Liver (tissue), 9 donors: Measurements from ENCODE around the gene DNAH10. TPM values are rescaled to one million over a fixed set of nuclear protein-coding genes. Genes with fewer than 3 reads are reported as not detected.

ENCODE experiments used
- DNase-seq: peaks from one replicate; pipeline ENCODE4 v3.0.0-alpha.2; 2017; ENCODE audit warnings: low spot score
- H3K27ac ChIP-seq, 2 donors: one replicate each; pipeline ENCODE4 v1.7.0; 2013; ENCODE audit warnings: inconsistent platforms in 2 of 2, low read length in 2 of 2, control low read depth in 1 of 2, low read depth in 1 of 2, mild to moderate bottlenecking in 1 of 2
- H3K27me3 ChIP-seq, 4 donors: one replicate each; pipeline versions ENCODE4 v1.6.1 to v1.7.0; 2013; ENCODE audit warnings: low read length in 3 of 4, inconsistent platforms in 1 of 4, mild to moderate bottlenecking in 1 of 4, moderate library complexity in 1 of 4; ENCODE audit not compliant: control insufficient read depth in 4 of 4, insufficient read depth in 4 of 4
- H3K36me3 ChIP-seq, 4 donors: one replicate each; pipeline versions ENCODE4 v1.6.1 to v1.7.0; 2013; ENCODE audit warnings: low read length in 3 of 4, mild to moderate bottlenecking in 3 of 4, low read depth in 1 of 4, moderate library complexity in 1 of 4; ENCODE audit not compliant: control insufficient read depth in 4 of 4, insufficient read depth in 3 of 4
- H3K4me1 ChIP-seq, 4 donors: one replicate each; pipeline versions ENCODE4 v1.6.1 to v1.7.0; 2013; ENCODE audit warnings: low read length in 3 of 4, mild to moderate bottlenecking in 3 of 4, moderate library complexity in 1 of 4; ENCODE audit not compliant: control insufficient read depth in 4 of 4, insufficient read depth in 4 of 4
- H3K4me3 ChIP-seq, 3 donors: one replicate each; pipeline versions ENCODE4 v1.6.1 to v1.7.0; 2013; ENCODE audit warnings: low read length in 3 of 3, control low read depth in 1 of 3, low read depth in 1 of 3, mild to moderate bottlenecking in 1 of 3
- H3K9ac ChIP-seq, 2 donors: one replicate each; pipeline ENCODE4 v1.7.0; 2013; ENCODE audit warnings: low read length in 2 of 2, mild to moderate bottlenecking in 2 of 2, moderate library complexity in 2 of 2, control low read depth in 1 of 2, low read depth in 1 of 2
- H3K9me3 ChIP-seq, 4 donors: one replicate each; pipeline versions ENCODE4 v1.6.1 to v1.7.0; 2013; ENCODE audit warnings: low read length in 3 of 4; ENCODE audit not compliant: control insufficient read depth in 4 of 4
- EGR1 ChIP-seq, 2 donors: IDR thresholded peaks; 2 replicates each; pipeline ENCODE4 v1.6.1; 2016 to 2018; ENCODE audit warnings: antibody characterized with exemption in 2 of 2, low read depth in 2 of 2
- FOXA1 ChIP-seq: IDR thresholded peaks from 2 replicates; pipeline ENCODE4 v1.6.1; 2016; ENCODE audit warnings: antibody characterized with exemption
- FOXA2 ChIP-seq: IDR thresholded peaks from 2 replicates; pipeline ENCODE4 v1.6.1; 2016; ENCODE audit warnings: antibody characterized with exemption
- GABPA ChIP-seq, 2 donors: IDR thresholded peaks in 1 of 2; conservative IDR thresholded peaks in 1 of 2; 2 replicates each; pipeline ENCODE4 v1.6.1; 2016; ENCODE audit warnings: antibody characterized with exemption in 2 of 2, mild to moderate bottlenecking in 1 of 2, moderate library complexity in 1 of 2
- HNF4G ChIP-seq: IDR thresholded peaks from 2 replicates; pipeline ENCODE4 v1.6.1; 2016; ENCODE audit warnings: antibody characterized with exemption
- JUND ChIP-seq, 2 donors: IDR thresholded peaks; 2 replicates each; pipeline ENCODE4 v1.6.1; 2016; ENCODE audit warnings: antibody characterized with exemption in 2 of 2
- NR2F2 ChIP-seq: IDR thresholded peaks from 2 replicates; pipeline ENCODE4 v1.6.1; 2016; ENCODE audit warnings: antibody characterized with exemption
- RAD21 ChIP-seq, 2 donors: IDR thresholded peaks; 2 replicates each; pipeline ENCODE4 v1.6.1; 2016; ENCODE audit warnings: antibody characterized with exemption in 2 of 2, mild to moderate bottlenecking in 2 of 2
- RXRA ChIP-seq, 2 donors: IDR thresholded peaks; 2 replicates each; pipeline ENCODE4 v1.6.1; 2017 to 2018; ENCODE audit warnings: antibody characterized with exemption in 2 of 2, mild to moderate bottlenecking in 1 of 2
- SP1 ChIP-seq: IDR thresholded peaks from 2 replicates; pipeline ENCODE4 v1.6.1; 2018; ENCODE audit warnings: antibody characterized with exemption, mild to moderate bottlenecking
- TAF1 ChIP-seq: conservative IDR thresholded peaks from 2 replicates; pipeline ENCODE4 v1.6.1; 2016; ENCODE audit warnings: antibody characterized with exemption, mild to moderate bottlenecking
- YY1 ChIP-seq: IDR thresholded peaks from 2 replicates; pipeline ENCODE4 v1.6.1; 2016; ENCODE audit warnings: antibody characterized with exemption, mild to moderate bottlenecking
- WGBS: extraction: QIAGEN DNeasy Blood & Tissue Kit; methylation state at CpG from one replicate; pipeline ENCODE4 v1.1.7; 2013; 5-methylcytosine and 5-hydroxymethylcytosine counted together
- polyA plus RNA-seq, 2 donors: library from polyadenylated mRNA; stranded (reverse) in 1 of 2; unstranded in 1 of 2; fragments of 200-250 nt in 1 of 2; fragments of >200 nt in 1 of 2; fragmentation: Nextera tagmentation in 1 of 2; extraction: Ambion mirVana in 1 of 2; gene quantifications; one replicate each; pipeline versions ENCODE4 v1.2.1 to v1.2.3, GENCODE V29; 2013 to 2015
- total RNA-seq, 2 donors: library from RNA; depleted of rRNA; stranded (reverse); fragments of >200 nt; gene quantifications; one replicate each; pipeline ENCODE4 v1.2.3, GENCODE V29; 2014
- TF ChIP-seq, protein P1 (sequence below): IDR thresholded peaks from 2 replicates; pipeline ENCODE4 v1.6.1; 2016; ENCODE audit warnings: antibody characterized with exemption
- TF ChIP-seq, protein P2 (sequence below): fragments of 150-350 bp; IDR thresholded peaks from 2 replicates; pipeline ENCODE4 v1.5.1; 2017; ENCODE audit warnings: improper control_type of control experiment, low read depth, low read length; ENCODE audit not compliant: missing input control
- TF ChIP-seq, protein P3 (sequence below): IDR thresholded peaks from 2 replicates; pipeline ENCODE4 v1.6.1; 2016; ENCODE audit warnings: antibody characterized with exemption
- TF ChIP-seq, protein P4 (sequence below): IDR thresholded peaks from 2 replicates; pipeline ENCODE4 v1.6.1; 2016; ENCODE audit warnings: antibody characterized with exemption
- TF ChIP-seq, protein P5 (sequence below): IDR thresholded peaks from 2 replicates; pipeline ENCODE4 v1.6.1; 2016; ENCODE audit warnings: antibody characterized with exemption, mild to moderate bottlenecking
- donor health status: healthy.
- donor health status: healthy.
- donor health status: healthy.
- donor health status: healthy.
- donor health status: healthy.

DNAH10 gene
- total and polyA plus RNA-seq, 4 donors: 0.05 to 0.47 (median 0.07) TPM

DNA sequence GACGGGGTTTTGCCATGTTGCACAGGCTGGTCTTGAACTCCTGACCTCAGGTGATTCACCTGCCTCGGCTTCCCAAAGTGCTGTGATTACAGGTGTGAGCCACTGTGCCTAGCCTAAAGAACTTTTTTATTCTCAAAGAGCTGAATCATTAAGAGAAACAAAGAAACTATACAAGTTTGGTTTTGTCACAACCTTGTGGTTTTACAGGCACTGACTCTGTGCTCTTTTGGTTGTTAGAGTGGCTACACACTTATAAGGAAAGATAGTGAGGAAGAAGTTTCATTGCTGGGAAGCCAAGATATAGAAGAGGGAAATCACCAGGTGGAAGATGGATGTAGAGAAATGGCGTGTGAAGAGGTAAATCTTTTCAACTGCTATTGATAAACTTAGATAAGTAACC is 10.1 kb upstream of the DNAH10 start:
- Histone ChIP-seq H3K4me3 (no peak overlapping the region), H3K9me3 (no peaks in the 10 kb centered on the region), H3K27me3 (no peaks in the 10 kb centered on the region), H3K36me3 (peaks cover 9 to 55% (median 24%) of the 10 kb centered on the region in 4 donors), H3K9ac (no peak overlapping the region), H3K27ac (no peak overlapping the region), H3K4me1 (no peaks in the 10 kb centered on the region)
- TF ChIP-seq JUND (IDR thresholded peaks at IDR 0.05) (no peak), TAF1 (no peak), RAD21 (IDR thresholded peaks at IDR 0.05) (no peak), SP1 (no peak), FOXA1 (no peak), GABPA (IDR thresholded peaks at IDR 0.05 in 1 of 2, conservative IDR thresholded peaks at IDR 0.05 in 1 of 2) (no peak), RXRA (IDR thresholded peaks at IDR 0.05) (no peak), YY1 (no peak), FOXA2 (no peak), EGR1 (IDR thresholded peaks at IDR 0.05; ENCODE audit: low read depth in 2 of 2) (no peak), HNF4G (no peak), NR2F2 (no peak)
- TF ChIP-seq, protein P1, sequence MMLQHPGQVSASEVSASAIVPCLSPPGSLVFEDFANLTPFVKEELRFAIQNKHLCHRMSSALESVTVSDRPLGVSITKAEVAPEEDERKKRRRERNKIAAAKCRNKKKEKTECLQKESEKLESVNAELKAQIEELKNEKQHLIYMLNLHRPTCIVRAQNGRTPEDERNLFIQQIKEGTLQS: no peak
- TF ChIP-seq, protein P2, sequence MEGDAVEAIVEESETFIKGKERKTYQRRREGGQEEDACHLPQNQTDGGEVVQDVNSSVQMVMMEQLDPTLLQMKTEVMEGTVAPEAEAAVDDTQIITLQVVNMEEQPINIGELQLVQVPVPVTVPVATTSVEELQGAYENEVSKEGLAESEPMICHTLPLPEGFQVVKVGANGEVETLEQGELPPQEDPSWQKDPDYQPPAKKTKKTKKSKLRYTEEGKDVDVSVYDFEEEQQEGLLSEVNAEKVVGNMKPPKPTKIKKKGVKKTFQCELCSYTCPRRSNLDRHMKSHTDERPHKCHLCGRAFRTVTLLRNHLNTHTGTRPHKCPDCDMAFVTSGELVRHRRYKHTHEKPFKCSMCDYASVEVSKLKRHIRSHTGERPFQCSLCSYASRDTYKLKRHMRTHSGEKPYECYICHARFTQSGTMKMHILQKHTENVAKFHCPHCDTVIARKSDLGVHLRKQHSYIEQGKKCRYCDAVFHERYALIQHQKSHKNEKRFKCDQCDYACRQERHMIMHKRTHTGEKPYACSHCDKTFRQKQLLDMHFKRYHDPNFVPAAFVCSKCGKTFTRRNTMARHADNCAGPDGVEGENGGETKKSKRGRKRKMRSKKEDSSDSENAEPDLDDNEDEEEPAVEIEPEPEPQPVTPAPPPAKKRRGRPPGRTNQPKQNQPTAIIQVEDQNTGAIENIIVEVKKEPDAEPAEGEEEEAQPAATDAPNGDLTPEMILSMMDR: no peak
- TF ChIP-seq, protein P3, sequence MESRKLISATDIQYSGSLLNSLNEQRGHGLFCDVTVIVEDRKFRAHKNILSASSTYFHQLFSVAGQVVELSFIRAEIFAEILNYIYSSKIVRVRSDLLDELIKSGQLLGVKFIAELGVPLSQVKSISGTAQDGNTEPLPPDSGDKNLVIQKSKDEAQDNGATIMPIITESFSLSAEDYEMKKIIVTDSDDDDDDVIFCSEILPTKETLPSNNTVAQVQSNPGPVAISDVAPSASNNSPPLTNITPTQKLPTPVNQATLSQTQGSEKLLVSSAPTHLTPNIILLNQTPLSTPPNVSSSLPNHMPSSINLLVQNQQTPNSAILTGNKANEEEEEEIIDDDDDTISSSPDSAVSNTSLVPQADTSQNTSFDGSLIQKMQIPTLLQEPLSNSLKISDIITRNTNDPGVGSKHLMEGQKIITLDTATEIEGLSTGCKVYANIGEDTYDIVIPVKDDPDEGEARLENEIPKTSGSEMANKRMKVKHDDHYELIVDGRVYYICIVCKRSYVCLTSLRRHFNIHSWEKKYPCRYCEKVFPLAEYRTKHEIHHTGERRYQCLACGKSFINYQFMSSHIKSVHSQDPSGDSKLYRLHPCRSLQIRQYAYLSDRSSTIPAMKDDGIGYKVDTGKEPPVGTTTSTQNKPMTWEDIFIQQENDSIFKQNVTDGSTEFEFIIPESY: no peak
- TF ChIP-seq, protein P4, sequence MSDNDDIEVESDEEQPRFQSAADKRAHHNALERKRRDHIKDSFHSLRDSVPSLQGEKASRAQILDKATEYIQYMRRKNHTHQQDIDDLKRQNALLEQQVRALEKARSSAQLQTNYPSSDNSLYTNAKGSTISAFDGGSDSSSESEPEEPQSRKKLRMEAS: no peak
- TF ChIP-seq, protein P5, sequence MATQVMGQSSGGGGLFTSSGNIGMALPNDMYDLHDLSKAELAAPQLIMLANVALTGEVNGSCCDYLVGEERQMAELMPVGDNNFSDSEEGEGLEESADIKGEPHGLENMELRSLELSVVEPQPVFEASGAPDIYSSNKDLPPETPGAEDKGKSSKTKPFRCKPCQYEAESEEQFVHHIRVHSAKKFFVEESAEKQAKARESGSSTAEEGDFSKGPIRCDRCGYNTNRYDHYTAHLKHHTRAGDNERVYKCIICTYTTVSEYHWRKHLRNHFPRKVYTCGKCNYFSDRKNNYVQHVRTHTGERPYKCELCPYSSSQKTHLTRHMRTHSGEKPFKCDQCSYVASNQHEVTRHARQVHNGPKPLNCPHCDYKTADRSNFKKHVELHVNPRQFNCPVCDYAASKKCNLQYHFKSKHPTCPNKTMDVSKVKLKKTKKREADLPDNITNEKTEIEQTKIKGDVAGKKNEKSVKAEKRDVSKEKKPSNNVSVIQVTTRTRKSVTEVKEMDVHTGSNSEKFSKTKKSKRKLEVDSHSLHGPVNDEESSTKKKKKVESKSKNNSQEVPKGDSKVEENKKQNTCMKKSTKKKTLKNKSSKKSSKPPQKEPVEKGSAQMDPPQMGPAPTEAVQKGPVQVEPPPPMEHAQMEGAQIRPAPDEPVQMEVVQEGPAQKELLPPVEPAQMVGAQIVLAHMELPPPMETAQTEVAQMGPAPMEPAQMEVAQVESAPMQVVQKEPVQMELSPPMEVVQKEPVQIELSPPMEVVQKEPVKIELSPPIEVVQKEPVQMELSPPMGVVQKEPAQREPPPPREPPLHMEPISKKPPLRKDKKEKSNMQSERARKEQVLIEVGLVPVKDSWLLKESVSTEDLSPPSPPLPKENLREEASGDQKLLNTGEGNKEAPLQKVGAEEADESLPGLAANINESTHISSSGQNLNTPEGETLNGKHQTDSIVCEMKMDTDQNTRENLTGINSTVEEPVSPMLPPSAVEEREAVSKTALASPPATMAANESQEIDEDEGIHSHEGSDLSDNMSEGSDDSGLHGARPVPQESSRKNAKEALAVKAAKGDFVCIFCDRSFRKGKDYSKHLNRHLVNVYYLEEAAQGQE: no peak
- no peak for DNase-seq
- WGBS: 97% methylated on average over 3 of the region's 3 CpGs
